T-helper 22 cell (primary cell): Measurements from ENCODE around the gene IGF2BP2.
"Not testable (repeated sequence)": the region's sequence is repeated elsewhere in the genome, so short reads cannot be mapped to it uniquely, and the experiment has no call there.

Source experiments
- DNase-seq: peaks from one replicate; pipeline ENCODE4 v3.0.0-alpha.2; 2020; ENCODE audit warnings: low read depth

Gene IGF2BP2

GRCh38 chr3:185711255-185711870, 113.5 kb downstream of the IGF2BP2 start:
- DNase-seq = no peak

- DNase-seq = no peak
Observed at GRCh38 chr3:185709251-185709955, 115.4 kb downstream of the IGF2BP2 start.

GRCh38 chr3:185708392-185708791, 116.5 kb downstream of the IGF2BP2 start:
- no peak for DNase-seq

- no peak for DNase-seq
Observed at GRCh38 chr3:185705498-185705897, 119.3 kb downstream of the IGF2BP2 start.

GRCh38 chr3:185702262-185703225, 122.3 kb downstream of the IGF2BP2 start:
- no peak for DNase-seq

GRCh38 chr3:185701611-185702261, 123.1 kb downstream of the IGF2BP2 start:
- DNase-seq = no peak

GRCh38 chr3:185699927-185700326, 124.9 kb downstream of the IGF2BP2 start:
- DNase-seq = no peak

GRCh38 chr3:185697228-185697627, 127.6 kb downstream of the IGF2BP2 start:
- DNase-seq = not testable (repeated sequence)

- DNase-seq = no peak
Observed at GRCh38 chr3:185696039-185696438, 128.8 kb downstream of the IGF2BP2 start.

GRCh38 chr3:185693985-185694653, 130.7 kb downstream of the IGF2BP2 start:
- DNase-seq = no peak

GRCh38 chr3:185691622-185692021, 133.2 kb downstream of the IGF2BP2 start:
- no peak for DNase-seq

GRCh38 chr3:185687271-185687878, 137.5 kb downstream of the IGF2BP2 start:
- DNase-seq = no peak

GRCh38 chr3:185685231-185686035, 139.4 kb downstream of the IGF2BP2 start:
- no peak for DNase-seq

GRCh38 chr3:185680231-185680630, 144.6 kb downstream of the IGF2BP2 start:
- DNase-seq = no peak

- DNase-seq = no peak
Observed at GRCh38 chr3:185678027-185678426, 146.8 kb downstream of the IGF2BP2 start.

GRCh38 chr3:185677146-185677829, 147.6 kb downstream of the IGF2BP2 start:
- DNase-seq = no peak

- DNase-seq = no peak
Observed at GRCh38 chr3:185667574-185667973, 157.3 kb downstream of the IGF2BP2 start.

- no peak for DNase-seq
Observed at GRCh38 chr3:185663929-185664328, 160.9 kb downstream of the IGF2BP2 start.

GRCh38 chr3:185661772-185662171, 163.1 kb downstream of the IGF2BP2 start:
- no peak for DNase-seq

GRCh38 chr3:185661296-185661695, 163.5 kb downstream of the IGF2BP2 start:
- not testable (repeated sequence) for DNase-seq
